OCI-LY1 (cell line): ENCODE measurements around the gene MYMK.

Source experiments
- H2AFZ ChIP-seq: fragments of 200-600 bp; sonication (generic), shearing (Covaris generic); 2 replicates; pipeline ENCODE4 v1.6.0; 2014; ENCODE audit warnings: antibody characterized with exemption, mild to moderate bottlenecking, low read length
- H3F3A ChIP-seq: fragments of 200-600 bp; sonication (generic), shearing (Covaris generic); 2 replicates; pipeline ENCODE4 v1.6.0; 2014; ENCODE audit warnings: mild to moderate bottlenecking, antibody characterized with exemption, low read length, moderate library complexity; ENCODE audit not compliant: insufficient read depth
- H3K27ac ChIP-seq: fragments of 200-600 bp; sonication (generic); 2 replicates; pipeline ENCODE4 v1.5.1; 2014; ENCODE audit warnings: low read length, mixed run types, mild to moderate bottlenecking, low read depth; ENCODE audit not compliant: poor library complexity, severe bottlenecking
- H3K27me3 ChIP-seq: fragments of 200-600 bp; sonication (generic); 2 replicates; pipeline ENCODE4 v1.6.0; 2014; ENCODE audit warnings: antibody characterized with exemption, mild to moderate bottlenecking, low read length, moderate library complexity; ENCODE audit not compliant: insufficient read depth
- H3K36me3 ChIP-seq: fragments of 200-600 bp; sonication (generic); 2 replicates; pipeline ENCODE4 v1.6.1; 2014; ENCODE audit warnings: mild to moderate bottlenecking, antibody characterized with exemption, low read length, moderate library complexity, mixed read lengths; ENCODE audit not compliant: insufficient read depth
- H3K4me1 ChIP-seq: fragments of 200-600 bp; sonication (generic); 2 replicates; pipeline ENCODE4 v1.5.1; 2014; ENCODE audit warnings: mild to moderate bottlenecking, low read length, moderate library complexity; ENCODE audit not compliant: insufficient read depth, severe bottlenecking
- H3K4me2 ChIP-seq: fragments of 200-600 bp; sonication (generic), shearing (Covaris generic); 2 replicates; pipeline ENCODE4 v1.6.1; 2014; ENCODE audit warnings: low read length
- H3K4me3 ChIP-seq: fragments of 200-600 bp; sonication (generic); 2 replicates; pipeline ENCODE4 v1.5.1; 2014; ENCODE audit warnings: low read length, low read depth, mild to moderate bottlenecking, mixed read lengths; ENCODE audit not compliant: poor library complexity, severe bottlenecking
- H3K79me2 ChIP-seq: fragments of 200-600 bp; shearing (Covaris generic); 2 replicates; pipeline ENCODE4 v1.6.1; 2016; ENCODE audit warnings: mixed run types, low read length, mixed read lengths; ENCODE audit not compliant: insufficient read depth
- H3K9ac ChIP-seq: fragments of 200-600 bp; sonication (generic), shearing (Covaris generic); 2 replicates; pipeline ENCODE4 v1.6.1; 2014; ENCODE audit warnings: mild to moderate bottlenecking, low read length, mixed read lengths
- H3K9me2 ChIP-seq: fragments of 200-600 bp; sonication (generic), shearing (Covaris generic); 2 replicates; pipeline ENCODE4 v1.6.1; 2014; ENCODE audit warnings: low read depth, mild to moderate bottlenecking, low read length, mixed read lengths
- H3K9me3 ChIP-seq: fragments of 200-600 bp; shearing (Covaris generic); 2 replicates; pipeline ENCODE4 v1.6.1; 2014; ENCODE audit warnings: low read length, mixed read lengths
- H4K20me1 ChIP-seq: fragments of 200-600 bp; sonication (generic), shearing (Covaris generic); 2 replicates; pipeline ENCODE4 v1.6.0; 2016; ENCODE audit warnings: mild to moderate bottlenecking, low read length; ENCODE audit not compliant: insufficient read depth
- EZH2 ChIP-seq: fragments of 200-600 bp; sonication (generic), shearing (Covaris generic); IDR thresholded peaks from 2 replicates; pipeline ENCODE4 v1.8.0; 2017; ENCODE audit warnings: borderline replicate concordance, mixed run types, mild to moderate bottlenecking, antibody characterized with exemption, low read length, moderate library complexity, mixed read lengths
- TF ChIP-seq, protein P1 (sequence below): fragments of 200-600 bp; sonication (generic), shearing (Covaris generic); IDR thresholded peaks from 2 replicates; pipeline ENCODE4 v1.5.1; 2017; ENCODE audit warnings: mild to moderate bottlenecking, antibody characterized with exemption, low read length, moderate library complexity, mixed read lengths

MYMK gene

DNA sequence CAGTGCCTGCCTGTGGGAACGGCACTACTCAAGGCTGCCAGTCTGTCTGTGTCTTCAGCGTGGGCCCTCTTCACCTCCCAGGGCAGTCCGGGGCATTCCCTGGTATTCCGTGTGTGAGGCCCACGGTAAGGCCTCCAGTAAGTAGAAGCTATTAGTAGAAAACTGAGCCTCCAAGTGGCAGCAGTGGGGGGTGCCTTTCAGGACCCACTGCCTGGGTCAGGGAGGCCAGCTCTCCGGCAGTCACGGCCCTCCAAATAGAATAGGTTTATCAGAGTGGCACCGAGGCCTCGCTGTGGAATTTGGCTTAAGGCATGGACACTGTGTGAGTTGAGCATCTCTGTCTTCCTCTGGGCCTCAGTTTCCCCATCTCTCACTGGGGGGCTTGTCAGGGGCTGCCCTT lies 32.8 kb upstream of the MYMK start:
- Histone ChIP-seq H2AFZ (no peak overlapping the region), H3K9me2 (no peaks in the 10 kb centered on the region), H3K27me3 (peaks cover 11% of the 10 kb centered on the region; the same call in 1 of the 2 replicates), H3F3A (no peaks in the 10 kb centered on the region), H3K9ac (no peak overlapping the region), H3K36me3 (no peaks in the 10 kb centered on the region), H3K27ac (no peak overlapping the region), H3K4me2 (no peak overlapping the region), H3K4me3 (no peak overlapping the region), H3K79me2 (no peaks in the 10 kb centered on the region), H3K4me1 (no peaks in the 10 kb centered on the region), H4K20me1 (no peaks in the 10 kb centered on the region), H3K9me3 (no peaks in the 10 kb centered on the region)
- TF ChIP-seq, protein P1, sequence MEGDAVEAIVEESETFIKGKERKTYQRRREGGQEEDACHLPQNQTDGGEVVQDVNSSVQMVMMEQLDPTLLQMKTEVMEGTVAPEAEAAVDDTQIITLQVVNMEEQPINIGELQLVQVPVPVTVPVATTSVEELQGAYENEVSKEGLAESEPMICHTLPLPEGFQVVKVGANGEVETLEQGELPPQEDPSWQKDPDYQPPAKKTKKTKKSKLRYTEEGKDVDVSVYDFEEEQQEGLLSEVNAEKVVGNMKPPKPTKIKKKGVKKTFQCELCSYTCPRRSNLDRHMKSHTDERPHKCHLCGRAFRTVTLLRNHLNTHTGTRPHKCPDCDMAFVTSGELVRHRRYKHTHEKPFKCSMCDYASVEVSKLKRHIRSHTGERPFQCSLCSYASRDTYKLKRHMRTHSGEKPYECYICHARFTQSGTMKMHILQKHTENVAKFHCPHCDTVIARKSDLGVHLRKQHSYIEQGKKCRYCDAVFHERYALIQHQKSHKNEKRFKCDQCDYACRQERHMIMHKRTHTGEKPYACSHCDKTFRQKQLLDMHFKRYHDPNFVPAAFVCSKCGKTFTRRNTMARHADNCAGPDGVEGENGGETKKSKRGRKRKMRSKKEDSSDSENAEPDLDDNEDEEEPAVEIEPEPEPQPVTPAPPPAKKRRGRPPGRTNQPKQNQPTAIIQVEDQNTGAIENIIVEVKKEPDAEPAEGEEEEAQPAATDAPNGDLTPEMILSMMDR, result no peak
- no peak for TF ChIP-seq EZH2

GRCh38 chr9:133556354-133556753 lies 31.6 kb upstream of the MYMK start:
- H3K9me3 ChIP-seq, result no peaks in the 10 kb centered on the region
- H3K79me2 ChIP-seq, result no peaks in the 10 kb centered on the region
- no peaks in the 10 kb centered on the region for H3F3A ChIP-seq
- no peaks in the 10 kb centered on the region for H3K9me2 ChIP-seq
- H4K20me1 ChIP-seq, result no peaks in the 10 kb centered on the region
- H3K27ac ChIP-seq, result no peak overlapping the region
- no peak overlapping the region for H3K9ac ChIP-seq
- H2AFZ ChIP-seq, result no peak overlapping the region
- no peaks in the 10 kb centered on the region for H3K4me1 ChIP-seq
- peaks cover 11% of the 10 kb centered on the region; the same call in 1 of the 2 replicates for H3K27me3 ChIP-seq
- no peak for TF ChIP-seq EZH2
- TF ChIP-seq, protein P1, result no peak
- no peaks in the 10 kb centered on the region for H3K36me3 ChIP-seq
- H3K4me3 ChIP-seq, result no peak overlapping the region
- H3K4me2 ChIP-seq, result no peak overlapping the region

DNA sequence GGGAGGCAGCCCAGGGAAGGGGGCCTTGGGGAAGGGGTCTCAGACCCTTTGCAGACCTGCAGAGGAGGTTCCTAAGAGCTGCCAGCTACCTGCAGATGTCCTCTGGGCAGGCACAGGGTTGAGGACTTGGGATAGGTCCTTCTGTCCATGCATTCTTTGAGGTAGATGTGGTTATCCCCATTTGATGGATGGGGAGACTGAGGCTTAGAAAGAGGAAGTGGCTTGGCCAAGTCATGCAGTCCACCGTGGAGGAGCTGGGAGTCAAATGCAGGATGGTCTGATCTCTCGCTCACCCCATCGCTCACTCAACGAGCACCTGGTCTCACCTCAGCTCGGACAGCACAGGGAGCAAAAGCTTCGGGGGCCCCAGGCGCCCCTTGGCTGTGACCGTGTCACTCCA lies 30.0 kb upstream of the MYMK start:
- Histone ChIP-seq H3K27ac (no peak overlapping the region), H3K27me3 (peaks cover 11% of the 10 kb centered on the region; the same call in 1 of the 2 replicates), H3K9ac (no peak overlapping the region), H3K4me1 (no peaks in the 10 kb centered on the region), H3K4me2 (no peak overlapping the region), H2AFZ (no peak overlapping the region), H3F3A (no peaks in the 10 kb centered on the region), H3K4me3 (no peak overlapping the region), H3K9me2 (no peaks in the 10 kb centered on the region), H3K36me3 (no peaks in the 10 kb centered on the region), H3K9me3 (no peaks in the 10 kb centered on the region), H3K79me2 (no peaks in the 10 kb centered on the region), H4K20me1 (no peaks in the 10 kb centered on the region)
- TF ChIP-seq, protein P1, result no peak
- no peak for TF ChIP-seq EZH2
